IPS DF 4.7 (cell line): ENCODE data around the gene GPR52.

Experiments used
- DNase-seq: peaks from one replicate; pipeline ENCODE4 v3.0.0-alpha.2; 2013; ENCODE audit warnings: low spot score; ENCODE audit errors: extremely low read depth

The GPR52 gene

DNA sequence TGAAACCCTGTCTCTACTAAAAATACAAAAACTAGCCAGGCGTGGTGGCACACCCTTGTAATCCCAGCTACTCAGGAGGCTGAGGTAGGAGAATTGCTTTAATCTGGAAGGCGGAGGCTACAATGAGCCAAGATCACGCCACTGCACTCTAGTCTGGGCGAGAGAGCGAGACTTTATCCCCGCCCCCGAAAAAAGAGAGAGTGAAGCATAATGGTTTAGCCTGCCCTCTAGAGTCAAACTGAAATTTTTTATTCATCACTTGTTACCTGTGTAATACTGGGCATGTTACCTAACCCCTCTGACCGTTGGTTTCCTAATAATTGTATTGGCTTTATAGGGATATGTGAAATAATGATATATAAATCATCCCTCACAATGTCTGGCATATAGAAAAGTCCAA, 18.8 kb downstream of the GPR52 start:
- DNase-seq = no peak

DNA sequence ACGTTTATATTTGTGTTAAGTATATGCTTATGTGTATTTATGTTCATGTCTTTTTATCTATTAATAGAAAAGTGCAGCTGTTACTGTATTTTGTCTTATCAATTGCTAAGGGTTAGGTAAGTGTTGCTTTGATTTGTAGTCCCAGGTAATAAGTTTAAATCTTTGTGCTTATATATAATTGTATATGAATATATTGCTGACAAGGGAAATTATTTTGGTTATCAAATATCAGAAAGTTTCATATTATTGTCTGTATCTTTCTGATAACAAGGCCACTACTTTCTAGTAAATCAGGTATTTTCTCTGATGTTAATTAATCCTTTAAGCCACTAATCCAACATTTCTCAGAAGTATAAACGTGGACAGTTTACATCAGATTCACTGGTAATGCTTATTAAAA, 21.3 kb downstream of the GPR52 start:
- DNase-seq = no peak

DNA sequence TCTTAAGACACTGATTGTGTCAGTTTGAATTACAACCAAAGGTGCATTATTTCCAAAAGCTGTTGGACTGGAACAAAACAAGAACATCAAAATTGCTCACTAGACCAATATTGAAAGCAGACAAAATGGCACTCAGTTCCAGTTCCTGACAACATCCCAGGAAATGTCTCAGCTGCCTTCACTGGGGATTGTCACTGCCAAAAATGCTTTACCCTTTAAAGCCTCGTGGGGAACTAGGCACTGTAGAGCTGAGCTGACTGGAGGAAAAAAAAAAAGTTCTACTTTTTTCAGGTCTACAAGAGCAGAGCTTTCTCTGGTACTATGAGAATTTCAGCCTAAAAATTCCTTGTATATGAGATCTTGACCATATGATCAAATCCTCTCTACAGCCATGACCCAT, 21.9 kb downstream of the GPR52 start:
- DNase-seq = no peak

DNA sequence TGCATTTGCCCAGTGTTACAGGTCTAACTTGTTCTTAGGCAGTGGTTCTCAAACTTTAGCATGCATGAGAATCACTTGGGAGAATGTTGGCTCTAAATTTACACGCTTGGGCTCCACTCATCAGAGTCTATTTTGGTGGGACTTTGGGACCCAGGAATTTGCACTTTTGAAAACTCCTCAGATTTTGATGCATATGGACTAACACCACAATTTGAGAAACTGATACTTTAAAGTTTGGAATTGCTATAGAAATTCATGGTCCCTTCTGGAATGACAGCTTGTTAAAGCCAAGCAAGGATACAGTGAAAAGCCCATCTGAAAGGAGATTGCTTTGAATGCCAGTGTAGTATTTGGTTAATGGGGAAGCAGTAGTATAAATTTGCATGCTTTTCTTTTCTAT, 31.5 kb downstream of the GPR52 start:
- no peak for DNase-seq

DNA sequence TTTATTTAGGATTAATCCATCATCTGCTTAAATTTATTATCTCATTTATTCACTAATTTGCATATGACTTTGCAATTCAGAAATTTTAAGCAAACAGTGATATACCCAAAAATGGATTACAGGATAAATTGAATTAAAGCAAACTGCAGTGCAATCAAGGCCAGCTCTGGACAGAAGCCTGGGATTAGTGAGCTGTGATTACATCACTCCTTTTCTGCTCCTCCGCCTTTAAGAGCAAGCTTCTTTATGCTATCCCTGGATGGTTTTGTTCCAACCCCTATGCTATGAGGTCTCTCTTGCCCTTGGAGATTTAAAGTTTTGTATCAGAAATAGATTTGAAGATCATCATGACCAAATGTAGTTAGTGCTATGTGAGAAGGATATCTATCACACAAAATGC, 32.6 kb downstream of the GPR52 start:
- DNase-seq = no peak

DNA sequence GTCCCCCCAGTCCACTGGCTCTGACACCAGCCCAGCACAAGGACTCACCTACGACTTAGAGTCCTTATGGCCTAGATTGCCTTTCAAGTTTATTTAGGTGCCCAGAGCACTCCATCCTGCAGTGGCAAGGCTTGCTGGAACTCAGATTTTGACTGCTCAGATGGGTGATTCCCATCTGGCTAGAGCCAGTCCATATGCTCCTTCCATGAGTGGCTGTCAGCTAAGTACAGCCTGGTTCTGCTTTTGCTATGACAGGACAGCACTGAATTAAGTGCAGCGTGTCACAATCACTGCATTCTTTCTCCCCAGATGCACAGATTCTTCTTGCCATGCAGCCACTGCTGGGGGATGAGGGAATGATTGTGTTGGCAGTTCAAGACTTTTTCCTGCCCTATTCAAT, 43.8 kb downstream of the GPR52 start:
- no peak for DNase-seq

DNA sequence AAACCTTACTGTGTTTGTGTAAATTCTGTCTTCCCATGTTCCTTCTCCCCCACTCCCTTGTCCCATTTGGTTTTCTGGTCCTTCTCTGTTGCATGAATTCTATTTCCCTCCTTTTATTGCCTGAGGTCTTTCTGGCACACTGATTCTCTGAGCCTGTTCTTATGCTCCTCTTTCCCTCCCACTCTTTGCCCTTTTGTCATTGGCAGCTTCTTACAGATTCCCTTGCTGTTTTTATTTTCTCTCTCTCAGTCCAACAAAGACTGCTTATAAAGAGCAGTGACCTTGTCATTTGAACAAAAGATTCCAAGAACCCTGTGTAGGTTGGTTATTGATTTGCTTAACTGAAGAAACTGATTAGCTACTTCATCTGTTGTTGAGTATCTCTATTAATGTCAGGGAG, 49.7 kb downstream of the GPR52 start:
- DNase-seq = no peak
